Activated T-helper 1 cell treated with anti-CD3 and anti-CD28 coated beads, Interleukin-2, amount 50 U/mL, for 16 hours (primary cell): ENCODE data around the gene TMEM114.
A peak's percentile ranks its signal among the peaks of the same experiment; 100 is the strongest.
"Not testable (repeated sequence)": the region's sequence is repeated elsewhere in the genome, so short reads cannot be mapped to it uniquely, and the experiment has no call there.

Experiments used
- DNase-seq, 2 donors: peaks; one replicate each; pipeline ENCODE4 v3.0.0-alpha.2; 2020; ENCODE audit warnings: low read depth in 1 of 2, low spot score in 1 of 2

The TMEM114 gene

DNA sequence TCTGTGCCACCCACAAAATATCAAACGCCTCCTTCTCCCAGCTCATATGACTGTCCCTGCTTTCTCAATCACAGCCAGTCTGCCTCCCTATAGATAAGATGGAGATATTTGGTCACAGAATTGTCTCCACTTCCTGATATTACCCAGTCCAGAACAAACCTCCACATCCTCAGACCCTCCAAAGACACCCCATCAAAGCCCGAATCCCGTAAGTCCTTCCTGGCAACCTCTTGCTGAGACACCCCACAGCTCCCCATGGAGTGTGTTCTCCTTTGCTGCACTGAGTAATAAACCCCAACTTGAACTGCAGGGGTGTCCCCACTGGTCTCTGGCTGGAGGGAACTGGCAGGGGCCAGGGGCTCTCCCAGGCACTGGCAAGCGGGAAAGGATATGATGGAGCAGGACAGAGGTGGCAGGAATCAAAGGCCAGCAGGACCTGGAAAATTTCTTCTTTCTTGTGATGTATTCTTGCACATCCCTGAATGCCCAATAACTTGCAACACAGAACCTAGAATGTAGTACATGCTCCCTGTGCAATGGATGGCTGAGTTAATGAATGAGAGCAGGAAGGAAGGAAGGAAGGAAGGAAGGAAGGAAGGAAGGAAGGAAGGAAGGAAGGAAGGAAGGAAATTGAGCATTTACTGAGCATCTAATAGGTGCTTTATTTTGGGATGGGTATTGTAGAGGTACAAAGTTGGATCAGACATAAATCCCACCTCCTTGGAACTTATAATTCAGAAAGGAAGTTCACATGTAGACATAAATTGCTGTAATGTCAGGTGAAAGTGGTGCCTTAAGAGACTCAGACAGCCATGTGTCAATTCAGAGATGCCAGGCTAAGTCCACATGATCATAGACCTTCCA is 13.9 kb downstream of the TMEM114 start:
- DNase-seq, result no peak

DNA sequence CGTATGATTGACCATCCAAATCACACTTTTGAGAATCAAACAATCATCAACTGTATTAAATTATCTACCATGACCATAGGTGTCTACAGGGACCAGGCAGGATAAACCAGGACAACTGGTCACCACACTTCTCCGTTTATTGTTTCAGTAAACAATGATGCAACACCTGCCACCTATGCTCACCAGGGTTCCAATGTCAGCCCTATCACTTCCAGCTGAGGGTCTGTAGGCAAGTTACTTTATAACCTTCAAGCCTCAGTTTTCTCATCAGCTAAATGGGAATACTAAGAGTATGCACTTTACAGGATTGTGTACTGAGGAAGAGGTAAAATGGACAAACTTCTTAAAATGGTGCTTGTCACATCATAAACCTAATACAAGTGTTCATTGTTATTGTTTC is 14.9 kb downstream of the TMEM114 start:
- DNase-seq, result no peak

- DNase-seq, result no peak
Measured at GRCh38 chr16:8572919-8573724, 17.2 kb downstream of the TMEM114 start.

DNA sequence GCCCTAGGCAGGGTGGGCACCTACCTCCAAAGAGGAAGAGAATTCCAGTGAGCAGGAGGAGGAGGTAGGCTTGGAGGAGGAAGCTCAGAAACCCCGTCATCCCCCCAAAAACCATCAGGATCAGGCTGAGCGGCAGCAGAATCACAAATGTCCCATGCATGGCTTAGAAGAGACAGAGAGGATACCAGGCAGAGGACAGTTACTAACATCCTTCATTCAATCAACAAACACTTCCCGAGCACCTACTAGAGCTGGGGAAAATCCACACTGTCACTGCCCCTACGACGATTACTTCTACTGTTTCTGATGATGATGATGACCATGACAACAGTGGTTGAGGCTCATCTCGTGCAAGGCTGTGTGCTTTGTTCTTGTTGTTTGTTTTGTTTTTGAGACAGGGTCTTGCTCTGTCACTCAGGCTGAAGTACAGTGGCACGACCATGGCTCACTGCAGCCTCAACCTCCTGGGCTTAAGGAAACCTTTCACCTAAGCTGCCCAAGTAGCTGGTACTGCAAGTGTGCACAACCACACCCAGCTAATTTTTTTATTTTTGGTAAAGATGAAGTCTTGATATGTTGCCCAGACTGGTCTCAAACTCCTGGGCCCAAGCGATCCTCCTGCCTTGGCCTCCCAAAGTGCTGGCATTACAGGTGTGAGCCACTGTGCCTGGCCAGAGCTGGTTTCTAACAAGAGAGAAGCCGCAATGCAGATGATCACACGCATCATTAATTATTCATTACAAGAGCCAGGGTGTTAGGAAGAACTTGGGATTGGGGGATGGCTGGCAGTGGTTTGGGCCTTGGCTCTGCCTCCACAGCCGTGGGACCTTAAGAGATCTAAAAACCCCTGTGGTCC is 18.0 kb downstream of the TMEM114 start:
- no peak for DNase-seq

- DNase-seq, result no peak
Measured at GRCh38 chr16:8571061-8571596, 19.2 kb downstream of the TMEM114 start.

DNA sequence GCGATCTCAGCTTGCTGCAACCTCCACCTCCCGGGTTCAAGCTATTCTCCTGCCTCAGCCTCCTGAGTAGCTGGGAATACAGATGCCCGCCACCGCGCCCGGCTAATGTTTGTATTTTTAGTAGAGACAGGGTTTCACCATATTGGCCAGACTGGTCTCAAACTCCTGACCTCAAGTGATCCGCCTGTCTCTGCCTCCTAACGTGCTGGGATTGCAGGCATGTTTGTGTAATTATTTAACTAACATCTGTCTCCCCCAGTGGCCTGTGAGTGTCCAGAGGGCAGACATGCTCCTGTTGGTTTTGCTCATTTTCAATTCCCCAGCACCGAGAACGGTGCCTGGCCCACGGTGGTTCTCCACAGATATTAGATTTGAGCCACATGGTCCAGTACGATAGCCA is 19.9 kb downstream of the TMEM114 start:
- DNase-seq, result not testable (repeated sequence)

DNA sequence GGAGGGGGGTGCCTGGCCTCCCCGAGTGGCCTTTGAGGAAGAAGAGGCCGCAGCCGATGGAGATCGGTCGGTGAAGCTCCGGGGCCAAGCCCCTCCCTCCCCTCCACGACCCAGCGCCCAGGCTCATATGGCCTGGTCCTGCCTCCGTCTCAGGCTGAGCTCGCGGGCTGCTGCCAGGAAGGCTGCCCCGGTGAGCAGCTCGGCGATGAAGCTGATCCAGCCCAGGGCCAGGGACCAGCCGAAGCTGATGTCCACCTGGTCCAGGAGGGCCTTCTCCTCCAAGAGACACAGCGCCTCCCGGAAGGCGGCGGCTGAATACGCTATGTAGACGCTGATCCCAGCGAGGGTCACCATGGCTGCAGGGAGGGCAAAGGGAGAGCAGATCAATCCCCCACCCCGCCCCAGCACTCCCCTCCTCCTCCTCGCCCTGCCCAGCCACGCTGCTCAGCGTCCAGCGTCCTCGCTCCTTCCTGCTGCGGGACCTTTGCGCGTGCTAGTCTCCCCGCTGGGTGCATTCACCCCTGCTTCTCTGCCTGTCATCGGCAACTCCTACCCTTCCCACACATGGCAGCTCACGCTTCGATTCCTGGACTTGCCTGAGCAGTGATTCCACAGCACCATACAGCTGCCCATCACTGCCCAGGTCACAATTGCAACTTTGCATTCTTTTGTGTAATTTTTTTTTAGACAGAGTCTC is 20.5 kb downstream of the TMEM114 start:
- DNase-seq, result no peak

- DNase-seq, result no peak
Measured at GRCh38 chr16:8568231-8568617, 22.1 kb downstream of the TMEM114 start.

GRCh38 chr16:8567355-8568230 is 22.7 kb downstream of the TMEM114 start:
- DNase-seq, result peak; percentile 49 to 50

- DNase-seq, result no peak
Measured at GRCh38 chr16:8565498-8565897, 24.8 kb downstream of the TMEM114 start.

GRCh38 chr16:8564934-8565345 is 25.4 kb downstream of the TMEM114 start:
- DNase-seq, result no peak

DNA sequence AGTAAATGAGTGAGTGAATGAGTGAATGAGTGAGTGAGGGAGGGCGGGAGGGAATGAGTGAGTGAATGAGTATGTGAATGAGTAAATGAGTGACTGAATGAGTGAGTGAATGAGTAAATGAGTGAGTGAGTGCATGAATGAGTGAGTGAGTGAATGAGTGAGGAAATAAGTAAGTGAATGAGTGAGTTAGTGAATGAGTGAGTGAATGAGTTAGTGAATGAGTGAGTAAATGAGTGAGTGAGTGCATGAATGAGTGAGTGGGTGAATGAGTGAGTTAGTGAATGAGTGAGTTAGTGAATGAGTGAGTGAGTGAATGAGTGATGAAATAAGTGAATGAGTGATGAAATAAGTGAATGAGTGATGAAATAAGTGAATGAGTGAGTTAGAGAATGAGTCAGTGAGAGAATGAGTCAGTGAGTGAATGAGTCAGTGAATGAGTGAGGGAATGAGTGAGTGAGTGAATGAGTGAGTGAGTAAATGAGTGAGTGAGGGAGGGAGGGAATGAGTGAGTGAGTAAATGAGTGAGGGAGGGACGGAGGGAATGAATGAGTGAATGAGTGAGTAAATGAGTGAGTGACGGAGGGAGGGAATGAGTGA is 26.3 kb downstream of the TMEM114 start:
- DNase-seq, result not testable (repeated sequence)

- no peak for DNase-seq
Measured at GRCh38 chr16:8561496-8561895, 28.8 kb downstream of the TMEM114 start.

DNA sequence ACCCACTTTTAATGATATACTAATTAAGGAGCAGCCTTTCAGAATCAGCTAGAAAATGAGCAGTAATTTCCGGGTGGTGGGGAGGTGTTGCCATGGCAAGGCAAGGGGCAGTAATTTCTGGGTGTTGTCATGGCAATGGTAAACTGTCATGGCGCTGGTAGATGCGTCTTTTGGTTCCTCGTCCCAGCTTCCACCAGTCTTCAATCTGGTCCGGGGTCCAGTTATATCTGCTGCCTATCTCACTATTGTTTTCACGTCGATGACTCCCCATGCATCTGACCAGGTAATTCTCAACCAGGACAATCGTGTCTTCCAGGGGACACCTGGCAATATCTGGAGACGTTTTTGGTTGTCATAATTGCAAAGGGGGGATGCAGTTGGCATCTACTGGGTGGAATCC is 34.9 kb downstream of the TMEM114 start:
- DNase-seq, result no peak

GRCh38 chr16:8554881-8555280 is 35.4 kb downstream of the TMEM114 start:
- no peak for DNase-seq

DNA sequence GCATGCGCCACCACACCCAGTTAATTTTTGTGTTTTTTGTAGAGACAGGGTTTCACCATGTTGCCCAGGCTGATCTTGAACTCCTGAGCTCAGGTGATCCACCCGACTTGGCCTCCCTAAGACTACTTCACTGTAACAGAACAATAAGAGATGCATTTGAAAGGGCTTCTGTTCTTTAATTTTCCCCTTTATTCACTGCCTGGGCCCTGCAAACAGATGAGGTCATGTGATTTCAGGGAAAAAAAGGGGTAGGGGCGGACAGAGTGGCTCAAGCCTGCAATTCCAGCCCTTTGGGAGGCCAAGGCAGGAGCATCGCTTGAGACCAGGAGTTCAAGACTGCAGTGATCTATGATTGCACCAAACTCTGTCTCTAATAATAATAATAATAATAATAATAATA is 36.3 kb downstream of the TMEM114 start:
- no peak for DNase-seq

- DNase-seq, result no peak
Measured at GRCh38 chr16:8552487-8553221, 37.7 kb downstream of the TMEM114 start.
